Measurements from ENCODE around the gene SIRT6. TPM values are rescaled to one million over a fixed set of nuclear protein-coding genes. Genes with fewer than 3 reads are reported as not detected.

SIRT6 gene
- total and polyA plus RNA-seq, 2 of the 4 experiments (the other 2 are of a cell fraction) = 3.9 to 25.3 TPM

GRCh38 chr19:4185413-4186086 lies 3.2 kb upstream of the SIRT6 start:
- Histone ChIP-seq H3K9me3 (ENCODE audit: control insufficient read depth, insufficient read depth, low read length) (no peaks in the 10 kb centered on the region), H3K4me2 (ENCODE audit: low read depth, low read length) (no peak overlapping the region), H3K27me3 (ENCODE audit: control insufficient read depth, insufficient read depth, low read length) (no peaks in the 10 kb centered on the region; the same call in 1 of the 2 replicates), H2BK15ac (ENCODE audit: low read depth, low read length) (no peak overlapping the region), H3K4me1 (ENCODE audit: control insufficient read depth, insufficient read depth, low read length) (0 out of 2 replicates have a peak, but pooled peaks cover 1% of the 10 kb centered on the region), H4K5ac (ENCODE audit: low read depth, low read length) (no peak overlapping the region), H3K36me3 (ENCODE audit: control insufficient read depth, insufficient read depth, low read length) (peaks cover 1% of the 10 kb centered on the region), H2BK5ac (ENCODE audit: low read depth, low read length, poor library complexity, severe bottlenecking) (no peak overlapping the region), H3K27ac (ENCODE audit: insufficient read depth, low read length) (no peak overlapping the region), H4K8ac (ENCODE audit: low read depth in 2 of 2, low read length in 2 of 2) (no peak overlapping the region), H2BK120ac (ENCODE audit: low read depth, low read length) (no peak overlapping the region), H2AK9ac (replicated peaks; ENCODE audit: low read depth, low read length, poor library complexity) (no peak overlapping the region), H2AK5ac (ENCODE audit: low read depth, low read length) (no peak overlapping the region), H3K9ac (ENCODE audit: low read depth, low read length) (no peak overlapping the region), H3K56ac (ENCODE audit: extremely low read depth, insufficient read depth, low read length) (no peak overlapping the region), H3K4ac (ENCODE audit: low read depth, low read length) (no peak overlapping the region), H2AFZ (replicated peaks; ENCODE audit: low read length, poor library complexity) (no peak overlapping the region), H3K14ac (replicated peaks; ENCODE audit: low read depth, low read length) (no peak overlapping the region), H4K20me1 (ENCODE audit: insufficient read depth, low read length) (no peaks in the 10 kb centered on the region), H3K9me1 (ENCODE audit: insufficient read depth, low read length) (peaks cover 4% of the 10 kb centered on the region; the same call in 1 of the 2 replicates), H3K23ac (ENCODE audit: low read depth, low read length) (no peak overlapping the region), H4K91ac (ENCODE audit: insufficient read depth, low read depth, low read length) (no peak overlapping the region), H2BK20ac (ENCODE audit: low read depth, low read length) (no peak overlapping the region), H3K18ac (ENCODE audit: low read depth, low read length) (no peak overlapping the region), H3K4me3 (ENCODE audit: insufficient read depth, low read depth, low read length) (no peak overlapping the region), H3K79me1 (ENCODE audit: low read depth in 1 of 2, low read length in 2 of 2) (peaks cover 11 to 19% of the 10 kb centered on the region in 2 experiments)
- WGBS, 2 experiments (ENCODE audit: extremely low coverage in 2 of 2, insufficient read length in 1 of 2) = 100% methylated on average over 1 of the region's 9 CpGs; no CpG with 5 or more reads in 1 of the 2 experiments
- ChIA-PET CTCF (no interaction called here), POLR2A (ENCODE audit: unreplicated experiment) (no interaction called here)
- intact Hi-C loops (cut with micrococcal nuclease) (loop anchor here (5.0 kb wide), 1 partner anchor 118 kb away; the partner anchor contains the start of gene ZBTB7A), dilution Hi-C loops (cut with HindIII; ENCODE audit: low sequenced_read_pairs, unreplicated experiment) (no loop called here), in situ Hi-C loops (cut with MboI; ENCODE audit: low sequenced_read_pairs) (no loop called here)
- BruUV-seq (replicated peaks) = no TSS peak
- TF ChIP-seq MAFK (IDR thresholded peaks at IDR 0.05; ENCODE audit: low read depth, low read length) (no peak), CEBPB (IDR thresholded peaks at IDR 0.05; ENCODE audit: low read depth, low read length) (no peak), POLR2A (IDR thresholded peaks at IDR 0.05; ENCODE audit: low read depth, low read length) (no peak), NFE2L2 (IDR thresholded peaks at IDR 0.05; ENCODE audit: low read depth, low read length) (no peak), CTCF (conservative IDR thresholded peaks at IDR 0.05; ENCODE audit: low read depth, low read length) (no peak), SMC3 (IDR thresholded peaks at IDR 0.05; ENCODE audit: low read depth, low read length) (no peak), RAD21 (IDR thresholded peaks at IDR 0.05; ENCODE audit: low read length) (no peak), USF2 (IDR thresholded peaks at IDR 0.05; ENCODE audit: low read depth, low read length) (no peak), RFX5 (IDR thresholded peaks at IDR 0.05; ENCODE audit: low read depth, low read length) (no peak), MXI1 (IDR thresholded peaks at IDR 0.05; ENCODE audit: borderline replicate concordance, low read depth, low read length) (no peak), FOS (IDR thresholded peaks at IDR 0.05; ENCODE audit: low read depth, low read length) (no peak), ELK1 (IDR thresholded peaks at IDR 0.05; ENCODE audit: borderline replicate concordance, low read depth, low read length) (no peak), CHD1 (IDR thresholded peaks at IDR 0.05; ENCODE audit: low read depth, low read length) (no peak), MAZ (IDR thresholded peaks at IDR 0.05; ENCODE audit: borderline replicate concordance, low read depth, low read length) (no peak), BHLHE40 (IDR thresholded peaks at IDR 0.05; ENCODE audit: low read depth, low read length) (no peak), RCOR1 (IDR thresholded peaks at IDR 0.05; ENCODE audit: insufficient replicate concordance, low read length) (no peak)
- DNase-seq (no peak), ATAC-seq (ENCODE audit: low read depth) (no peak)
